Cardiac septum (tissue), 1 donor: ENCODE data around the gene GATA3. TPM values are rescaled to one million over a fixed set of nuclear protein-coding genes. Genes with fewer than 3 reads are reported as not detected.

ENCODE experiments used
- DNase-seq: peaks from one replicate; pipeline ENCODE4 v3.0.0-alpha.2; 2020; ENCODE audit warnings: low spot score
- intact Hi-C: fragments of 100-400 bp; cut with DNase I; formaldehyde crosslinking; loops from one replicate; pipeline ENCODE4 v1.14.0; 2022
- total RNA-seq: library from RNA; stranded (reverse); fragmentation: NEBNext Ultra II Directional; extraction: Animal tissue kit (Norgen Biotek cat#: 25700); gene quantifications from one replicate; pipeline ENCODE4 v1.2.1, GENCODE V29; 2021
- donor health status: DM: no; HTN: no; CAD: no.

The GATA3 gene
- total RNA-seq, 1 donor from 2014 or later, result 1.2 TPM

GRCh38 chr10:8061274-8062211 lies 7.1 kb downstream of the GATA3 start:
- DNase-seq, result no peak

GRCh38 chr10:8063128-8063908 lies 8.8 kb downstream of the GATA3 start:
- intact Hi-C loops, result no loop called here
- DNase-seq, result no peak

More at GRCh38 chr10:8061274-8062211, 7.1 kb downstream of the GATA3 start:
- intact Hi-C loops, result no loop called here

GRCh38 chr10:8063935-8064334 lies 9.4 kb downstream of the GATA3 start:
- intact Hi-C loops, result no loop called here
- no peak for DNase-seq

GRCh38 chr10:8064436-8064835 lies 9.9 kb downstream of the GATA3 start:
- DNase-seq, result no peak
- intact Hi-C loops, result no loop called here

GRCh38 chr10:8065651-8066050 lies 11.2 kb downstream of the GATA3 start:
- intact Hi-C loops, result no loop called here
- no peak for DNase-seq

- intact Hi-C loops, result no loop called here
- no peak for DNase-seq
Observed at GRCh38 chr10:8066124-8066523, 11.6 kb downstream of the GATA3 start.

GRCh38 chr10:8066797-8067196 lies 12.3 kb downstream of the GATA3 start:
- DNase-seq, result no peak
- intact Hi-C loops, result no loop called here

GRCh38 chr10:8069108-8069507 lies 14.6 kb downstream of the GATA3 start:
- DNase-seq, result no peak
- intact Hi-C loops, result no loop called here

GRCh38 chr10:8069627-8070026 lies 15.1 kb downstream of the GATA3 start:
- intact Hi-C loops, result no loop called here
- DNase-seq, result no peak

- intact Hi-C loops, result no loop called here
- no peak for DNase-seq
Observed at GRCh38 chr10:8070440-8070839, 16.0 kb downstream of the GATA3 start.

- DNase-seq, result no peak
- intact Hi-C loops, result no loop called here
Observed at GRCh38 chr10:8071006-8071405, 16.5 kb downstream of the GATA3 start.

- intact Hi-C loops, result no loop called here
- DNase-seq, result no peak
Observed at GRCh38 chr10:8071666-8072065, 17.2 kb downstream of the GATA3 start.

- intact Hi-C loops, result no loop called here
- DNase-seq, result no peak
Observed at GRCh38 chr10:8072211-8072610, 17.7 kb downstream of the GATA3 start.

- DNase-seq, result no peak
- intact Hi-C loops, result no loop called here
Observed at GRCh38 chr10:8073691-8074416, 19.4 kb downstream of the GATA3 start.

- intact Hi-C loops, result no loop called here
- no peak for DNase-seq
Observed at GRCh38 chr10:8074881-8075280, 20.4 kb downstream of the GATA3 start.

- intact Hi-C loops, result no loop called here
- DNase-seq, result no peak
Observed at GRCh38 chr10:8075282-8076260, 21.1 kb downstream of the GATA3 start.

GRCh38 chr10:8076933-8077332 lies 22.4 kb downstream of the GATA3 start:
- no peak for DNase-seq
- intact Hi-C loops, result no loop called here

GRCh38 chr10:8078027-8078426 lies 23.5 kb downstream of the GATA3 start:
- intact Hi-C loops, result no loop called here
- no peak for DNase-seq

- intact Hi-C loops, result no loop called here
- DNase-seq, result no peak
Observed at GRCh38 chr10:8079126-8079525, 24.6 kb downstream of the GATA3 start.
